DOHH2 (cell line): Measurements from ENCODE around the gene TIAM2.

Source experiments
- H3F3A ChIP-seq: fragments of 200-600 bp; sonication (generic), shearing (Covaris generic); 2 replicates; pipeline ENCODE4 v1.6.0; 2016; ENCODE audit warnings: antibody characterized with exemption, mild to moderate bottlenecking; ENCODE audit not compliant: control insufficient read depth, insufficient read depth
- H3K27ac ChIP-seq: fragments of 200-600 bp; sonication (generic); 2 replicates; pipeline ENCODE4 v1.5.1; 2014; ENCODE audit warnings: low read depth, mild to moderate bottlenecking, low read length, moderate library complexity
- H3K27me3 ChIP-seq: fragments of 200-600 bp; sonication (generic); 2 replicates; pipeline ENCODE4 v1.6.1; 2014; ENCODE audit warnings: mild to moderate bottlenecking, low read length, mixed read lengths; ENCODE audit not compliant: control insufficient read depth
- H3K36me3 ChIP-seq: fragments of 200-600 bp; sonication (generic); 2 replicates; pipeline ENCODE4 v1.6.1; 2014; ENCODE audit warnings: mild to moderate bottlenecking, low read length, moderate library complexity, mixed read lengths; ENCODE audit not compliant: control insufficient read depth
- H3K4me1 ChIP-seq: fragments of 200-600 bp; sonication (generic); 2 replicates; pipeline ENCODE4 v1.6.1; 2014; ENCODE audit warnings: mild to moderate bottlenecking, low read length, mixed read lengths; ENCODE audit not compliant: control insufficient read depth
- H3K4me2 ChIP-seq: fragments of 200-600 bp; sonication (generic); 2 replicates; pipeline ENCODE4 v1.6.0; 2014; ENCODE audit warnings: mild to moderate bottlenecking, low read length, moderate library complexity
- H3K4me3 ChIP-seq: fragments of 200-600 bp; sonication (generic); 2 replicates; pipeline ENCODE4 v1.5.1; 2014; ENCODE audit warnings: mild to moderate bottlenecking, low read length, mixed read lengths
- H3K79me2 ChIP-seq: fragments of 200-600 bp; sonication (generic); 2 replicates; pipeline ENCODE4 v1.6.1; 2014; ENCODE audit warnings: mild to moderate bottlenecking, low read length, mixed read lengths; ENCODE audit not compliant: control insufficient read depth
- H3K9me2 ChIP-seq: fragments of 200-600 bp; sonication (generic); replicated peaks from 2 replicates; pipeline ENCODE4 v1.6.1; 2014; ENCODE audit warnings: mild to moderate bottlenecking, low read length, mixed read lengths; ENCODE audit not compliant: control insufficient read depth
- H3K9me3 ChIP-seq: fragments of 200-600 bp; sonication (generic); 2 replicates; pipeline ENCODE4 v1.6.1; 2014; ENCODE audit warnings: antibody characterized with exemption, low read length, mixed read lengths; ENCODE audit not compliant: control insufficient read depth, insufficient read depth
- H4K20me1 ChIP-seq: fragments of 200-600 bp; sonication (generic); 2 replicates; pipeline ENCODE4 v1.6.0; 2014; ENCODE audit warnings: low read depth, mild to moderate bottlenecking, antibody characterized with exemption, low read length, moderate library complexity; ENCODE audit not compliant: control insufficient read depth, insufficient read depth
- CTCF ChIP-seq: fragments of 200-600 bp; sonication (generic); IDR thresholded peaks from one replicate; pipeline ENCODE4 v1.5.1; 2014; ENCODE audit warnings: antibody characterized with exemption, mild to moderate bottlenecking, low read depth, low read length; ENCODE audit not compliant: poor library complexity, severe bottlenecking
- EZH2phosphoT487 ChIP-seq: fragments of 200-600 bp; sonication (generic); IDR thresholded peaks from 2 replicates; pipeline ENCODE4 v1.6.1; 2017; ENCODE audit warnings: borderline replicate concordance, mild to moderate bottlenecking, antibody characterized with exemption, low read length, moderate library complexity, mixed read lengths

TIAM2 gene

GRCh38 chr6:155026706-155027045 lies 31.6 kb downstream of the TIAM2 start:
- Histone ChIP-seq H3K27ac (no peak overlapping the region), H3F3A (no peaks in the 10 kb centered on the region), H4K20me1 (no peaks in the 10 kb centered on the region), H3K27me3 (no peaks in the 10 kb centered on the region), H3K4me1 (no peaks in the 10 kb centered on the region), H3K79me2 (no peaks in the 10 kb centered on the region), H3K36me3 (no peaks in the 10 kb centered on the region), H3K9me2 (no peaks in the 10 kb centered on the region), H3K9me3 (no peaks in the 10 kb centered on the region), H3K4me2 (no peak overlapping the region), H3K4me3 (no peak overlapping the region)
- no peak for TF ChIP-seq CTCF
- TF ChIP-seq EZH2phosphoT487: no peak

DNA sequence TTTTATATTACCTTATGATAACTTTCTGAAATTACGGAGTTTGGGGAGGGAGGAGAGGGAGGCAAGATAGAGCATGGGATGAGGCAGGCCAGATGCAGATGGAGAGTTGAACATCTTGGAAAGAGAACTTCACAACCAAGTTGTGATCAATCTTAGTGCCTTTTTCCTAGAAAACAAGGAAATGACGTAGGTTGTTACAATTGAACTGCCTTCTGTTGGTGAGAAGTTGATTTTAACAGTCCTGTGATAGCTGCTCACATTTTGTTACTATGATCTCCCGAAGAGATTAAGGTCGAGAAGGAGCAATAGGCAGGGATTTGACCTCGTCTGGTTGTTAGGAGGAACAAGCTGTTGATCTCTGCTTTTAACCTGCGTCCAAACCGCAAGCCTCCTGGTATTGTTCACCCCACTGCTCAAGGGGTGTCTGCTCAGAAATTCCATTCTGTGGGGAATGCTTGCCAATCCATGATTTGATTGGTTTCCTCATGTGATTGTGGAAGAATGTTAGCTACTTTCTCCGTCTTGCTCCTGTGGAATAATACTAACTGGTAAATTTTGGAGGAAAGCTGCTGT lies 35.1 kb downstream of the TIAM2 start:
- no peaks in the 10 kb centered on the region for H4K20me1 ChIP-seq
- H3K9me2 ChIP-seq: no peaks in the 10 kb centered on the region
- H3F3A ChIP-seq: no peaks in the 10 kb centered on the region
- TF ChIP-seq EZH2phosphoT487 (no peak), CTCF (no peak)
- no peaks in the 10 kb centered on the region for H3K79me2 ChIP-seq
- H3K4me3 ChIP-seq: no peak overlapping the region
- H3K27me3 ChIP-seq: no peaks in the 10 kb centered on the region
- H3K4me2 ChIP-seq: no peak overlapping the region
- no peaks in the 10 kb centered on the region for H3K4me1 ChIP-seq
- H3K36me3 ChIP-seq: no peaks in the 10 kb centered on the region
- H3K9me3 ChIP-seq: no peaks in the 10 kb centered on the region
- no peak overlapping the region for H3K27ac ChIP-seq

DNA sequence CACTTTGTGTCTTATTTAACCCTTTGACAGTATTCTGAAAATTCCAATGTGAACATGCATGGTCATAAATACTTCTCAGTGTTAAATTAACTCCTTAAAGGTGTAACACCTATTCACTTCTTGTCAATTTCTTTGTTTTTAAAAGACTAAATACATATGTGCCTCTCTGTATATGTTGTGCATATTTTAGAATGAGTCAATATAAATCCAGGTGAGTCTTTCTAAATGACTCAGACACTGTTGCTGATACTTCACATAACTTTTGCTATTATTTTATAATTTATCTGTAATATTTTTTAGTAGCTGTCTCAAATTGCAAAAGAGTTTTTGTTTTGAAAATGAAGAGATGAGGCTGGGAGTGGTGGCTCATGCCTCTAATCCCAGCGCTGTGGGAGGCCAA lies 36.0 kb downstream of the TIAM2 start:
- Histone ChIP-seq H3K27ac (no peak overlapping the region), H3F3A (no peaks in the 10 kb centered on the region), H3K79me2 (no peaks in the 10 kb centered on the region), H4K20me1 (no peaks in the 10 kb centered on the region), H3K27me3 (no peaks in the 10 kb centered on the region), H3K36me3 (no peaks in the 10 kb centered on the region), H3K4me2 (no peak overlapping the region), H3K4me1 (no peaks in the 10 kb centered on the region), H3K4me3 (no peak overlapping the region), H3K9me3 (no peaks in the 10 kb centered on the region), H3K9me2 (no peaks in the 10 kb centered on the region)
- TF ChIP-seq CTCF (no peak), EZH2phosphoT487 (no peak)
